ENCODE data around the gene LRRC18.

DNA sequence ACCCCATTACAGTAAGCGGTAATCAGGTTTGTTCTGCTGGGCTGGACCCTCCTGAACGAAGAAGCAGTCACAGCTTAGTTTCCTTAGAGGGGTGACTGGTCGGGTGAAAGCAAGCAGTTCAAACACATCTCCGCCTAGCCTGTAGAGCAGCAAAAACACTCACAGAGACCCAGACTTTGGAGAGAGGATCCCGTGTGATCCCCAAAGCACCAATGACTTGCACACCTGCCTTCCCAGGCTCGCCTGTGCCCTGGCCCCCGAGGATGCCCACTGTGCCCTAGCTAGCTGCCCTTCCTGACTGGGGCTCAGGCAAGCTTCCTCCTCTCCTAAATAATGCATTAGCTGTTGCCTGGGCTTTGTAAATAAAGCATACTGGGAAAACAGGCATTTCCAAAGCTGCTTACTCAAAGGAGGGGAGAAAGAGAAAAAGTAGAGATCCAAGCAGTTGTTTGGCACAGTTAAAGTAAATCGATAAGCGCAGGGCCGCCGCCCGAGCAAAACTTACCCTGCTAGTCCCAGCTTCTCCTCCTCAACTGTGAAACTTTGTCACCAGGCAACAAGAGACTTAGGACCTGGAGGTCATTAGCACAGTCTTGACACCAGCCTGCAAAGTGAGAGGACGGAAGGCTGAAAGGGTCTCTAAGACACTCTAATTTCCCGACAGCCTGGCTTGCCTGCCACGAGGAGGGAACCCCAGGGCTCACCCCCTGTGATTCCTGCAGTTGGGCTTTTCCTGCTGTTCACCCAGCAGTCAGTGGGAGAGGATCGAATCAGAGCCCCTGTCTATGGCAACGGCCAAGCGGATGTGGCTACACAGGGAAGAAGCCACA, 4.8 kb downstream of the LRRC18 start:
- TF ChIP-seq, protein P1, sequence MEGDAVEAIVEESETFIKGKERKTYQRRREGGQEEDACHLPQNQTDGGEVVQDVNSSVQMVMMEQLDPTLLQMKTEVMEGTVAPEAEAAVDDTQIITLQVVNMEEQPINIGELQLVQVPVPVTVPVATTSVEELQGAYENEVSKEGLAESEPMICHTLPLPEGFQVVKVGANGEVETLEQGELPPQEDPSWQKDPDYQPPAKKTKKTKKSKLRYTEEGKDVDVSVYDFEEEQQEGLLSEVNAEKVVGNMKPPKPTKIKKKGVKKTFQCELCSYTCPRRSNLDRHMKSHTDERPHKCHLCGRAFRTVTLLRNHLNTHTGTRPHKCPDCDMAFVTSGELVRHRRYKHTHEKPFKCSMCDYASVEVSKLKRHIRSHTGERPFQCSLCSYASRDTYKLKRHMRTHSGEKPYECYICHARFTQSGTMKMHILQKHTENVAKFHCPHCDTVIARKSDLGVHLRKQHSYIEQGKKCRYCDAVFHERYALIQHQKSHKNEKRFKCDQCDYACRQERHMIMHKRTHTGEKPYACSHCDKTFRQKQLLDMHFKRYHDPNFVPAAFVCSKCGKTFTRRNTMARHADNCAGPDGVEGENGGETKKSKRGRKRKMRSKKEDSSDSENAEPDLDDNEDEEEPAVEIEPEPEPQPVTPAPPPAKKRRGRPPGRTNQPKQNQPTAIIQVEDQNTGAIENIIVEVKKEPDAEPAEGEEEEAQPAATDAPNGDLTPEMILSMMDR (IDR thresholded peaks at IDR 0.05) = no peak
- TF ChIP-seq POLR2A (IDR thresholded peaks at IDR 0.05) = no peak

Data from adrenal gland (tissue), 5 donors.